GM12891 (cell line): ENCODE data around the gene OAT.

ENCODE experiments used
- POLR2A ChIP-seq: IDR thresholded peaks from 2 replicates; pipeline ENCODE4 v1.6.1; 2011; ENCODE audit warnings: low read depth, low read length, control low read depth
- POLR2AphosphoS5 ChIP-seq: IDR thresholded peaks from 2 replicates; pipeline ENCODE4 v1.6.1; 2011; ENCODE audit warnings: low read depth, low read length, control low read depth
- POU2F2 ChIP-seq: IDR thresholded peaks from 2 replicates; pipeline ENCODE4 v1.6.1; 2011; ENCODE audit warnings: low read depth, mild to moderate bottlenecking, control low read depth, low read length, moderate library complexity
- SPI1 ChIP-seq: IDR thresholded peaks from 2 replicates; pipeline ENCODE4 v1.6.1; 2011; ENCODE audit warnings: low read depth, low read length, control low read depth
- TAF1 ChIP-seq: IDR thresholded peaks from 2 replicates; pipeline ENCODE4 v1.6.1; 2011; ENCODE audit warnings: low read depth, low read length, control low read depth

DNA sequence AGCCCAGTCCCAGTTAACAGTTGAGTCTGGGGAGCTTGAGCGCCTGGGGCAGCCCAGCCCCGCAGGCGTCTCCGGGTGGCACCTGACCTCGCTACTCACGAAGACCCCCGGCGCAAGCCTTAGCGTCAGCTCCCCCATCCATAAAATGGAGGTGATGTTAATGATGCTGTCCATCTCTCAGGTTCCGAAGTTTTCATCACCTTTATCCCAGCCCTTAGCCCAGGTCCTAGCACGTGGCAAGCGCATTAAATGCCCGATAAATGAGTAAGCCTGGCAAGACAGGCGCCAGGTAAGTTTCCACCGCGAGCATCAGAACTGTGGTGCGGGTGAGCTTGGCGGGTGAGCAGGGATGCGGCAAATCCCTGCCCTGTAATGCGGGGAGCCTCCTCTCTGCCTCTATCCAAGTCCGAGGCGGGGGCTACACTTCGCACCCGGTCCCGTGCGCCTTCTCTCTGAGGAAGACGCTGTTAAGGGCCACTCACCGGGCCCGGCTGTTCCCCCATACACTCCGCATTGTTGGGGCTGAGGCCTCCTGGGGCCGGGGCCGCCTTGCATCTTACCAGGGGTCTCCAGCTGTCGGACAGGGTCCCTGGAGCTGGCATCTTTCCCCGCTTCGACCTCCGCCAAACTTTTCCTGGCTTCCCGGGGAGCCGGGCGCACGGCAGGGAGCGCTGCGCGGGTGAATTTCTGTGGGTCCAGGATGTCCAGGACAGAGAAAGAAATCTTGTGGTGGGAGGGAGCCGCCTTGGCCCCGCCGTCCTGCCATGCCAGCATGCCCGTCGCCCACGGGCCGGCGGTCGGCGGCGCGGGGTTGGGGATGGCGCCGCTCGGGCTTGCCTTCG lies 30.7 kb upstream of the OAT start:
- TF ChIP-seq POLR2A = no peak
- TF ChIP-seq POU2F2 = no peak
- TF ChIP-seq SPI1 = no peak
- TF ChIP-seq POLR2AphosphoS5 = no peak
- TF ChIP-seq TAF1 = no peak
